HG02884 (cell line): ENCODE measurements around the gene LY6G6F.

Experiments
- ATAC-seq: cut with Tn5 transposase; IDR thresholded peaks from one replicate; pipeline ENCODE4 v1.9.1; 2021; ENCODE audit warnings: mild to moderate bottlenecking, moderate library complexity; ENCODE audit not compliant: unreplicated experiment

Gene LY6G6F

DNA sequence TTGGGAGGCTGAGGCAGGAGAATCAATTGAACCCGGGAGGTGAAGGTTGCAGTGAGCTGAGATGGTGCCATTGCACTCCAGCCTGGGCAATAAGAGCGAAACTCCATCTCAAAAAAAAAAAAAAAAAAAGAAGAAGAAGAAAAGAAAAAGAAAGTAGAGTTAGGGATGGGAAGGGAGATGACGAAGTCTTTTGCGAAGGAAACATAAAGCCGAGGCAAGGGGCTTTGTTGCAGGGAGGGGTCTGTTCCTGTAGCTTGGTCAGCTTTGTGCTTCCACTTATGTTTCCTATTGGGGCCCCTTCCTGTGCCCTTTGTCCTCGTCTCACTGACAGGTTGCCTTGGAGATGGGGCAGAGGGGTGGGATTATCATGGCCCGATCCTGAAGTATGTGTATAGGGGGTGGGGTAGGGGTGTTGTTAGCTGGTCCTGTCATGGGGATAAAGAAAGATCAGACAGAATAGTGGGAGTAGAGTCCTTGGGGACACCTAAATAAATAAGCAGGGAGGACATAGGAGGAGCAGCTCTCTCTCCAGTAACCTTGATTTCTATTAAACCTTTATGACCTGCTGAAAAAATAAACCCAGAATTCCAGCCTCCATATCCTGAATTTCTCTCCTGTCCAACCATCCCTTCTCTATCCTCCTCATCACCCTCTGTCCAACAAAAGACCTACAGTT, 30.8 kb downstream of the LY6G6F start:
- ATAC-seq, result no peak

DNA sequence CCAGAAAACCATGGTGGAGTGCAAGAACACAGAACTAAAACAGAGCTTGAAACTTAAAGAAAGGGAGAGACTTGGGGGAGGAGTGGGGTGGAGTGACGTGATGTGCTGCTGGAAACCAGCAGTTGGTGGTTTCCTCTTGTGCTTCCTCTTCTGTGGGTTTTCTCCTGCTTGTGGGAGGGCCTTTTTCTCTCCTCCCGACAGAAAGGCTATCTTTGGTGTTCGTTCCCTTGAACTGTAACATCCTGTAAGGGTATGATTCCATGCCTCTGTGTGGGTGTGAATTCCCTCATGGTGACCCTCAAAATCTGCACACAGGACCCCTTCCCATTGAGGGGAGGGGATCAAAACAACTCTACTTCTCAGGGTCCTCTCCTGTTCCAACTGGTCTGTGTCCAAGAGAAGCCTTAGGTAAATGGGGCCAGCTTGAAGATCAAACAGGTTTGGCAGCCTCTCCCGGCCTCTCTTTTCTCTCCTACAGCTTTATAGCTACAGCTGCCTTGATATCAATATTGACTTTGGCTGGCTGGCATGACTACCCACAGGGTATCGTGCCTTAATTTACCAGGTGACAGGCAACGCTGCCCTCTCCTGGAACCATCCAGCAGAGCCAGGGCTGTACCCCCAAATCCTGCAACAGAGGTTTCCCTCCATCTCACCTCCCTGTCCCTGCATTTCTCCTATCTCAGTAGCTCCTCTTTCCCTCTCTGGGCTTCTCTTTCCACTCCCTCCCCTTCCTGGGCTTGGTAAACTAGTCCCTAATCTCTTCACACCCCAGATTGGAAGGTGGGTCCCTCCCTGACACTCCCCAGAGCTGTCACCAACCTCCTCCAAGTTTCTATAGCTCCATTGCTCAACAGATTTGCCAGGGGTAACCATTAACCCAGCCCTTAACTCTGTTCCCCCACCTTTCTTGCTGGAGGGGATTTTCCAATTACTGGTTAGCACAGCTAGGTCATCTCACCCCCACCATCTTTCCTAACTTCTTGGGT, 31.6 kb downstream of the LY6G6F start:
- no peak for ATAC-seq

DNA sequence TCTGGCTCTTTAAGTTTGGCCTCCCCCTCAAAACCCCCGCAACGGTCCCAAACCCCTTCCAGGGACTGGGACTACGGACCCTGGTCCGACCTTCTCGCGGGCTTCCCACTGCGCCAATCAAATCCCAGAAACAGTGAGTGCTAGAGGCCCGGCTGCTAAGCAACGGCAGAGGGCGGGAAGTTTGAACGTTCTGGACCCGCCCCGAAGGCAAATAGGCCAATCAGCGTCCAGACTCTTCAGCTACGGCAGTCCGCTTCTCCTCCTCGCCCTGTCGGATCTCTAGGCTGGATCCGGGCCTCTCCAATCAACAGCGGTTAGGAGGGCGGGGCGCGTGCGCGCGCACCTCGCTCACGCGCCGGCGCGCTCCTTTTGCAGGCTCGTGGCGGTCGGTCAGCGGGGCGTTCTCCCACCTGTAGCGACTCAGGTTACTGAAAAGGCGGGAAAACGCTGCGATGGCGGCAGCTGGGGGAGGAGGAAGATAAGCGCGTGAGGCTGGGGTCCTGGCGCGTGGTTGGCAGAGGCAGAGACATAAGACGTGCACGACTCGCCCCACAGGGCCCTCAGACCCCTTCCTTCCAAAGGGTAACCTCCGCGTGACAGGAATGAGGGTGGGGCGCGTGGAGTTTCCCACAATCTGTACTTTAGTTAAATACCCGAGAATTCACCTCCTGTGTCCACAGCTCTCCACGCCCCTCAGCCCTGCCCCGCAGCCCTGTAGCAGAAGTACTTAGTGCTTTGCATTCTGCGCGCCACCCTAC, 33.2 kb downstream of the LY6G6F start, which contains the start of gene MSH5:
MSH5 (plus strand) TSS at position 367 of the 758 bp plus-strand sequence. CDS start 462 bp downstream, outside the sequence.
- peak; percentile 63 for ATAC-seq

DNA sequence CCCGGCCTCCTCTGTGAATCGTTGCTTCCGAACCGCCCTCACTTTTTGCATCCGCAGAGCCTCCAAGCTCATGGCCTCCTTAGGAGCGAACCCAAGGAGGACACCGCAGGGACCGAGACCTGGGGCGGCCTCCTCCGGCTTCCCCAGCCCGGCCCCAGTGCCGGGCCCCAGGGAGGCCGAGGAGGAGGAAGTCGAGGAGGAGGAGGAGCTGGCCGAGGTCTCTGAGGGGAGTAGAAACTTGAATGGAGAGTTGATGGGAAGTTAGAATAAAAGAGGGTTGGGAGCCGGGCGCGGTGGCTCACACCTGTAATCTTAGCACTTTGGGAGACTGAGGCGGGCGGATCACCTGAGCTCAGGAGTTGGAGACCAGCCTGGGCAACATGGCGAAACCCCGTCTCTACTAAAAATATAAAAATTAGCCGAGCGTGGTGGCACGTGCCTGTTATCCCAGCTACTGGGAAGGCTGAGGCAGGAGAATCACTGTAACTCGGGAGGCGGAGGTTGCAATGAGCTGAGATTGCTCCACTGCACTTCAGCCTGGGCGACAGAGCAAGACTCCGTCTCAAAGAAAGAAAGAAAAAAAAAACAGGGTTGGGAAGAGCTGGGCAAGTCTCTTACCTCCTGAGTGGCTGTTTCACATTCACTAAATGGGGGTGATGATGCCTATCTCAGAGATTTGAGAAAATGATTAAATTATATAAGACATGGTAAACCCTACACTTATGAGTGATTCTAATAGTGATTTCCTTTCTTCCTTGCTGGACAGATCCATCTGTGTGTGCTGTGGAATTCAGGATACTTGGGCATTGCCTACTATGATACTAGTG, 33.9 kb downstream of the LY6G6F start:
- peak; percentile 4 for ATAC-seq

DNA sequence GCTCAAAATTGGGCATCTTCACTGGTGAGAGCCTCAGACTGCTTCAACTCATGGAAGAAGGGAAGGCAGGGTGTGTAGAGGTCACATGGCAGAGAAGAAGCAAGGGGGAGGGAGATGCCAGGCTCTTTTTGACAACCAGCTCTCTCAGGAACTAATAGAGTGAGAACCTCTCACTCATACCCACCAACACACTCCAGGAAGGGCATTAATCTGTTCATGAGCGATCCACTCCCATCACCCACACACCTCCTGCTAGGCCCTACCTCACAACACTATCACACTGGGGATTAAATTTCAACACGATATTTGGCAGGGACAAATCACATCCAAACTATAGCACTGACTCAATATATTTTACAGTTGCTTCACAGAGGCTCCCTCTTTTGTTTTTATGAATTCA, 35.1 kb downstream of the LY6G6F start:
- ATAC-seq, result no peak

DNA sequence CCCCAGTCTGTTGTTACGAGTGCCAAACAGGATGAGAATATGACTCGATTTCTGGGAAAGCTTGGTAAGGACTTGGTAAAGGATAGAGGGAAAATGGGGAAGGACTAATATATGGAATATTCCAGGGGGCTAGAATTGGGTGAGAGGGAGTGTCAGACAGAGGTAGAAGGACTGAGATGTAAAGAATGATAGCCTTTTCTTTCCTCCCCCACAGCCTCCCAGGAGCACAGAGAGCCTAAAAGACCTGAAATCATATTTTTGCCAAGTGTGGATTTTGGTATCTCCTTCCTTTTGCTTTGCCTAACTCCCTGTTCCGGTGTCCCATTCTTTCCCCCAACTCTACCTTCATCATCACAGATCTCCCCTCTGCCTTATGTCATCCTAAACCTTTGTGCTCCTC, 36.2 kb downstream of the LY6G6F start:
- no peak for ATAC-seq

DNA sequence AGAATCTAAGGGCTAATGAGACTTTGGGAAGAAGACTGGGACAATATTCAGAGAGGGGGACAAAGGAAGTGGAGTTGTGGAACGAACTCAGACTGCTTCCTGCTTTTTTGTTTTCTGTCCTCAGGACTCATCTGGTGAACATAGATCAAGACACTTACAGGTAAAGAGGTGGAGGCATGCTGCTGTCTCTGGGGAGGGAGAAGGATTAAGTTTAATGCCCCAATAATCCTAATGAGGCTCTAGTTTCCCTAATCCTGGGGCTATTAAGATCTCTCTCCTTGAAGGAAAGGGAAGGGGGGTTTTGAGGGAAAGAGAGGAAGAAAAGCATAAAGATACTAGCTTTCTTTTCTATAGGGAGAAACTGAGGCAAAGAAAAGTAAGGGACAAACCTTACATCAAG, 37.8 kb downstream of the LY6G6F start:
- no peak for ATAC-seq

DNA sequence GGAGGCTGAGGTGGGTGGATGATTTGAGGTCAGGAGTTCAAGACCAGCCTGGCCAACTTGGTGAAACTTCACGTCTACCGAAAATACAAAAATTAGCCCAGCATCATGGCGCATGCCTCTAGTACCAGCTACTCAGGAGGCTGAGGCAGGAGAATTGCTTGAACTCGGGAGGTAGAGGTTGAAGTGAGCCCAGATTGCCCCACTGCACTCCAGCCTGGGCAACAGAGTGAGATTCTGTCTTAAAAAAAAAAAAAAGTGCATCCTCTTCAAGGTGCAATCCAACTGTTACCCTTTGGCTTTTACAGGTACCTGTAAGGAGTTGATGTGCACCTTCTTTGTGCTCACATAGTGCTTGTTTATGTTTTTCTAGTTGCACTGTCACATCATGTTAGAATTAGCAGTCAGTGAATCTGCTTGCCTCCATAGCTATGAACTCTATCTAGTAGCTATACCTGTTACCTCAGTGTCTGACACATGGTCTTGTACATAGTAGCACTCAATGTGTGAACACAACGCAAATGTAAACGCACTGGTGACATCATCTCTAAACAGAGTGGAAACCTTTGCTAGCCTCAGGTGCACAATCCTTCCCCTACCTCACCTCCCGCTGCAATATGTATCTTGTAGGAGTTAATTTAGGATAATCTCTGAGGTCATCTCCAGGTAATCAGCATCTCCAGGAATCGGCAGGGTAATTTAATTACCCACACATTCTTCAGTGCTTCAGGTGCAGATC, 42.8 kb downstream of the LY6G6F start:
- no peak for ATAC-seq

DNA sequence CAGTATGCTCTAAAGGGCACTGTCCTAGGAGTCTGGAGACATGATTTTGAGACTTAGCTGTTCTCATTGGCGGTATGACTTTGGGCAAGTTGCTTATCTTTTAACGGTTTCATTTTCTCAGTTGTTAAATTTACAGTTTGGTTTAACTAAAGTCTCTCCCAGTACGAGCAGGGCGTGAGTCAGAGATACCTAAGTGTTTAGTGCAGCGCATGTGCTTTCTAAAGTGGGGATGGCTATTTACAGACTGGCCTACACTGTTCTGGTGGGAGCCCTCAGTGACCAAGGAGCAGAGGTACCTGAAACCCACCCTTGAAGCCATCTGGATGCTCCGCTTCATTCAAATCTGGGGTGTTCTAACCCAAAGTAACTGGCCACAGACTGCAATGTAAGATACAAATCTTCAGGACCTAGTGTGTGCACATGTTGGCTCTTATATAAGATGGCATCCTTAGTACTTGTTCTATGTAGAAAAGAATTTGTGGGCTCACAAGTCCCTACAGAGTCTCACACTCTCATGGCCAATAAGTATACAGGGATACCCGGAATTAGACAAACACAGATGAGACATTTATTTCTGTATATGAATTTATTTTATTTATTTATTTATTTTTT, 43.9 kb downstream of the LY6G6F start:
- ATAC-seq, result no peak

DNA sequence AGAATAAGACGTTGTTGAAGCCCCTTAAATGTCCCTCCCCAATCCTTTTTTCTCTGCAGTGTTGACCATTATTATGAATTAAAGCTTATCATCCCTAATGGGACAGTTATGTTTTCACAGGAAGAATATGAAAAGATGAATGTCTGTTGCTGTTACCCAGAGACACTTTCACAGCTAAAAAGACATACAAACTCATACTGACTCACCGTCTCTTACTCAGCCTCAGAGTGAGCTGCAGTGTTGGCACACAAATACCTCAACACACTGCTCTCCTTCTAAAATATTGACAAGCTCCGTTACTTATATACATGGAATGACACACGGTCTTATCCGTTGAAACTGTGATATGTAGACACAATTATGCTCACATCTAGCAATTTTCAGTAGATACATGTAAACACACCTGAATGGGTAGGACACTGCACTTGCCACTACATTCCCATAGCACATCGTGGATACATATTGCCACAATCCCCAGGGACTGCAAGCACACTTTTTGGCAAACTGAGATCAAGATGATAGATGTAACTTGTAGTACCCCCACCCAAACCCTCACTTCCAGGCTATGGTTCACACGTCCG, 46.2 kb downstream of the LY6G6F start:
- no peak for ATAC-seq

DNA sequence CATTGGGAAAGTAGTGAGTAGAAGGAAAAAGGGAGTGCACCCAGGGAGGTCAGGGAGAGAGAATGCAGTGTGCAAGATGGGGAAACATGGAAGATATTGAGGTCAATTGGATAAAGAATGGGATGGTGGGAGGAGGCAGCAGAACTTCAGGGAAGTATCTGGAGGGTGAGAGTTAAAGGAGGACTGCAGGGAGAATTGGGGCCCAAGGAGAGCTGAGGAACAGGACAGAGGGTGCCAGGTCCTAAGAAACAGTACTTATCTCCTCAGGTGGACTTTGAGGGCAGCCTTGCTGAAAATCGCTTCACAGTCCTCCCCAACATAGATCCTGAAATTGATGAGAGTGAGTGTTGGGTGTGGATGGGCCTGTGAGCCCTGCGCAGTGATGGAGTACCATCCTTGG, 51.6 kb downstream of the LY6G6F start:
- no peak for ATAC-seq
